ENCODE data around the gene SYNGR4. TPM values are rescaled to one million over a fixed set of nuclear protein-coding genes. Genes with fewer than 3 reads are reported as not detected.
"Not testable (repeated sequence)": the region's sequence is repeated elsewhere in the genome, so short reads cannot be mapped to it uniquely, and the experiment has no call there.

The SYNGR4 gene, protein sequence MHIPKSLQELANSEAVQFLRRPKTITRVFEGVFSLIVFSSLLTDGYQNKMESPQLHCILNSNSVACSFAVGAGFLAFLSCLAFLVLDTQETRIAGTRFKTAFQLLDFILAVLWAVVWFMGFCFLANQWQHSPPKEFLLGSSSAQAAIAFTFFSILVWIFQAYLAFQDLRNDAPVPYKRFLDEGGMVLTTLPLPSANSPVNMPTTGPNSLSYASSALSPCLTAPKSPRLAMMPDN
- not detected for total RNA-seq

- TF ChIP-seq, protein P1, sequence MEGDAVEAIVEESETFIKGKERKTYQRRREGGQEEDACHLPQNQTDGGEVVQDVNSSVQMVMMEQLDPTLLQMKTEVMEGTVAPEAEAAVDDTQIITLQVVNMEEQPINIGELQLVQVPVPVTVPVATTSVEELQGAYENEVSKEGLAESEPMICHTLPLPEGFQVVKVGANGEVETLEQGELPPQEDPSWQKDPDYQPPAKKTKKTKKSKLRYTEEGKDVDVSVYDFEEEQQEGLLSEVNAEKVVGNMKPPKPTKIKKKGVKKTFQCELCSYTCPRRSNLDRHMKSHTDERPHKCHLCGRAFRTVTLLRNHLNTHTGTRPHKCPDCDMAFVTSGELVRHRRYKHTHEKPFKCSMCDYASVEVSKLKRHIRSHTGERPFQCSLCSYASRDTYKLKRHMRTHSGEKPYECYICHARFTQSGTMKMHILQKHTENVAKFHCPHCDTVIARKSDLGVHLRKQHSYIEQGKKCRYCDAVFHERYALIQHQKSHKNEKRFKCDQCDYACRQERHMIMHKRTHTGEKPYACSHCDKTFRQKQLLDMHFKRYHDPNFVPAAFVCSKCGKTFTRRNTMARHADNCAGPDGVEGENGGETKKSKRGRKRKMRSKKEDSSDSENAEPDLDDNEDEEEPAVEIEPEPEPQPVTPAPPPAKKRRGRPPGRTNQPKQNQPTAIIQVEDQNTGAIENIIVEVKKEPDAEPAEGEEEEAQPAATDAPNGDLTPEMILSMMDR (IDR thresholded peaks at IDR 0.05): no peak
- peak; percentile 84 to 99 for TF ChIP-seq POLR2AphosphoS5 (IDR thresholded peaks at IDR 0.05; ENCODE audit: insufficient read depth in 1 of 2, low read depth in 1 of 2)
- DNase-seq (ENCODE audit: extremely low spot score in 2 of 2): peak; percentile 100
- intact Hi-C loops (cut with DNase I): no loop called here
Observed at GRCh38 chr19:48363810-48364597, at the start of gene SYNGR4, which contains the start of gene TMEM143. SYNGR4 (plus strand) TSS chr19:48364367; CDS start chr19:48365843, 1,476 bp downstream. TMEM143 (minus strand) TSS chr19:48363940; CDS start chr19:48363920, 20 bp downstream.

GRCh38 chr19:48315712-48316111, 48.5 kb upstream of the SYNGR4 start:
- no peak for TF ChIP-seq POLR2A (IDR thresholded peaks at IDR 0.05)
- no peak for TF ChIP-seq POLR2AphosphoS5 (IDR thresholded peaks at IDR 0.05; ENCODE audit: insufficient read depth in 1 of 2, low read depth in 1 of 2)
- TF ChIP-seq, protein P1 (IDR thresholded peaks at IDR 0.05): no peak
- H3K27me3 ChIP-seq: no peaks in the 10 kb centered on the region

More at GRCh38 chr19:48363810-48364597, at the start of gene SYNGR4, which contains the start of gene TMEM143:
- no peaks in the 10 kb centered on the region for H3K36me3 ChIP-seq
- H3K4me1 ChIP-seq: peaks cover 10% of the 10 kb centered on the region
- no peaks in the 10 kb centered on the region for H3K9me3 ChIP-seq
- no peaks in the 10 kb centered on the region for H3K27me3 ChIP-seq
- peak within 1 kb of the TSS; percentile 66 to 80 for H3K4me3 ChIP-seq
- peak within 1 kb of the TSS; percentile 98 for H3K27ac ChIP-seq

GRCh38 chr19:48317708-48317960, 46.5 kb upstream of the SYNGR4 start:
- DNase-seq (ENCODE audit: extremely low spot score in 2 of 2); intact Hi-C loops (cut with DNase I); H3K27me3 ChIP-seq; H3K9me3 ChIP-seq; H3K4me3 ChIP-seq; H3K36me3 ChIP-seq; H3K27ac ChIP-seq: not testable (repeated sequence)
- H3K4me1 ChIP-seq: peaks cover 18% of the 10 kb centered on the region

More at GRCh38 chr19:48315712-48316111, 48.5 kb upstream of the SYNGR4 start:
- Histone ChIP-seq H3K4me1 (peaks cover 7% of the 10 kb centered on the region), H3K27ac (no peak overlapping the region), H3K36me3 (no peaks in the 10 kb centered on the region), H3K9me3 (no peaks in the 10 kb centered on the region), H3K4me3 (no peak overlapping the region)
- intact Hi-C loops (cut with DNase I): no loop called here
- DNase-seq (ENCODE audit: extremely low spot score in 2 of 2): no peak

DNA sequence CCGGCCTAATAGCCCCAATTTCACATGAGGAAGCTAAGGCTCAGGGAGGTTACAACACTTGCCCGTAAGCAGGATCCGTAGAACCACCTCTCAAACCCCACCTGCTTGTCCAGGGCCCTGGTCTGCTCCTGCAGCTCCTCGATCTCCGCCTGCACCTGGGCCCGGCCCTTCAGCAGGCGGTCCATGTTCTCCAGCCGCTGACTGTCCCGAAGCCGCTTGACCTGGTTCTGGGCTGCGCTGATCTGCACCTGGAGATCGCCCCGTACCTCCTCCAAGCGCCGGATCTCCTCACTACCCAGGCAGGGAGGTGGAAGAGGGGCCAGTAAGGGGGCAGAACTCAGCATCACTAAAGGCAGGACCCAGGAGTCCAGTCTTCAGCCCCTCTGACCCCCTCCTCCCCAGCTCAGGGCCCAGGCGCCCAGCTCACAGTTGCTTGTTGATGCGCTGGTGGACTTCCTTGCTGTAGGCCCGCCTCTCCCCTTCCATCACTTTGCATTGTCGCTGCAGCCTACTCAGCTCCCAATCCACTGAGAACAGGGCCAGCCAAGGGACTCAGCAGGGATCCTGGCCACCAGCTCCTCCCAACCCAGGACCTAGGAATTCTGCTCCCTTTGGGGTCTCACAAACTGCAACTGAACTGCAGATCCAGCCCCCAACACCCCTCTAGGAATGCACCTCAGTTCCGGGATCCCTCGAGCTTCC, 45.7 kb upstream of the SYNGR4 start:
- no peaks in the 10 kb centered on the region for H3K27me3 ChIP-seq
- peaks cover 26% of the 10 kb centered on the region for H3K4me1 ChIP-seq
- no peak for TF ChIP-seq POLR2A (IDR thresholded peaks at IDR 0.05)
- TF ChIP-seq, protein P1 (IDR thresholded peaks at IDR 0.05): no peak
- TF ChIP-seq POLR2AphosphoS5 (IDR thresholded peaks at IDR 0.05; ENCODE audit: insufficient read depth in 1 of 2, low read depth in 1 of 2): no peak
- DNase-seq (ENCODE audit: extremely low spot score in 2 of 2): no peak
- no peak overlapping the region for H3K4me3 ChIP-seq
- no peak overlapping the region for H3K27ac ChIP-seq
- H3K36me3 ChIP-seq: no peaks in the 10 kb centered on the region
- intact Hi-C loops (cut with DNase I): no loop called here
- no peaks in the 10 kb centered on the region for H3K9me3 ChIP-seq

- H3K27ac ChIP-seq: peak overlapping the region; percentile 100
- peaks cover 41% of the 10 kb centered on the region for H3K4me1 ChIP-seq
Observed at GRCh38 chr19:48319647-48320541, 44.3 kb upstream of the SYNGR4 start.

More at GRCh38 chr19:48319647-48320541, 44.3 kb upstream of the SYNGR4 start:
- Histone ChIP-seq H3K4me3 (no peak overlapping the region), H3K36me3 (no peaks in the 10 kb centered on the region), H3K27me3 (no peaks in the 10 kb centered on the region), H3K9me3 (no peaks in the 10 kb centered on the region)
- DNase-seq (ENCODE audit: extremely low spot score in 2 of 2): no peak
- TF ChIP-seq, protein P1 (IDR thresholded peaks at IDR 0.05): peak; percentile 37 to 68 (median 61)
- TF ChIP-seq POLR2AphosphoS5 (IDR thresholded peaks at IDR 0.05; ENCODE audit: insufficient read depth in 1 of 2, low read depth in 1 of 2) (peak in 1 of 2 donors; percentile 40), POLR2A (IDR thresholded peaks at IDR 0.05) (no peak)
- intact Hi-C loops (cut with DNase I): loop anchor here (2.0 kb wide), 1 partner anchor 15 kb away; no protein-coding TSS in a partner anchor
